Measurements from ENCODE around the gene ANTXR2.

The ANTXR2 gene

DNA sequence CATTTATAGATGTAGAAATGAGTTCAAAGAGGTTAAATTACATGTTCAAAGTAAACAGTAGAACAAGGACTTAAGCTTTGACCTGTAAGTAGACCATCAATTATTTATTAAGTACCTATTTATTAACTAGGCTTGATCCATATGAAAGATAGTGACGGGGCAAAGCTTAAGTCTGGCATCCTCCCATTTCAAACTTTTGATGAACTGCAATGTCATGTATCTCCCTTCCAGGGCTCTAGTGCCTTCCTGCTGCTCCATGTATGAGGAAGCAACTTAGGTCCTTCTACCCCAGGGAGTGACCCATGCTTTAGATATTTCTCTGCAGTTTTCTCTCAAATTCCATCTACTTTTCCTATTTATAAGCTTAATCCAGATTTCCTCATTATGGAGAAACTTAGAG, 31.9 kb upstream of the ANTXR2 start:
- Histone ChIP-seq H3K4me1 (ENCODE audit: insufficient read depth, poor library complexity, severe bottlenecking) (peaks cover 21% of the 10 kb centered on the region), H3K36me3 (ENCODE audit: low read depth) (no peaks in the 10 kb centered on the region), H3K27me3 (ENCODE audit: insufficient read depth, poor library complexity, severe bottlenecking) (no peaks in the 10 kb centered on the region), H3K9me3 (ENCODE audit: severe bottlenecking) (peaks cover 8% of the 10 kb centered on the region), H3K4me3 (ENCODE audit: severe bottlenecking) (no peak overlapping the region), H3K27ac (ENCODE audit: poor library complexity, severe bottlenecking) (no peak overlapping the region)
- TF ChIP-seq, protein P1, sequence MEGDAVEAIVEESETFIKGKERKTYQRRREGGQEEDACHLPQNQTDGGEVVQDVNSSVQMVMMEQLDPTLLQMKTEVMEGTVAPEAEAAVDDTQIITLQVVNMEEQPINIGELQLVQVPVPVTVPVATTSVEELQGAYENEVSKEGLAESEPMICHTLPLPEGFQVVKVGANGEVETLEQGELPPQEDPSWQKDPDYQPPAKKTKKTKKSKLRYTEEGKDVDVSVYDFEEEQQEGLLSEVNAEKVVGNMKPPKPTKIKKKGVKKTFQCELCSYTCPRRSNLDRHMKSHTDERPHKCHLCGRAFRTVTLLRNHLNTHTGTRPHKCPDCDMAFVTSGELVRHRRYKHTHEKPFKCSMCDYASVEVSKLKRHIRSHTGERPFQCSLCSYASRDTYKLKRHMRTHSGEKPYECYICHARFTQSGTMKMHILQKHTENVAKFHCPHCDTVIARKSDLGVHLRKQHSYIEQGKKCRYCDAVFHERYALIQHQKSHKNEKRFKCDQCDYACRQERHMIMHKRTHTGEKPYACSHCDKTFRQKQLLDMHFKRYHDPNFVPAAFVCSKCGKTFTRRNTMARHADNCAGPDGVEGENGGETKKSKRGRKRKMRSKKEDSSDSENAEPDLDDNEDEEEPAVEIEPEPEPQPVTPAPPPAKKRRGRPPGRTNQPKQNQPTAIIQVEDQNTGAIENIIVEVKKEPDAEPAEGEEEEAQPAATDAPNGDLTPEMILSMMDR (IDR thresholded peaks at IDR 0.05; ENCODE audit: poor library complexity, severe bottlenecking), result no peak
- DNase-seq (ENCODE audit: low spot score) (no peak), ATAC-seq (ENCODE audit: low read depth) (no peak)

DNA sequence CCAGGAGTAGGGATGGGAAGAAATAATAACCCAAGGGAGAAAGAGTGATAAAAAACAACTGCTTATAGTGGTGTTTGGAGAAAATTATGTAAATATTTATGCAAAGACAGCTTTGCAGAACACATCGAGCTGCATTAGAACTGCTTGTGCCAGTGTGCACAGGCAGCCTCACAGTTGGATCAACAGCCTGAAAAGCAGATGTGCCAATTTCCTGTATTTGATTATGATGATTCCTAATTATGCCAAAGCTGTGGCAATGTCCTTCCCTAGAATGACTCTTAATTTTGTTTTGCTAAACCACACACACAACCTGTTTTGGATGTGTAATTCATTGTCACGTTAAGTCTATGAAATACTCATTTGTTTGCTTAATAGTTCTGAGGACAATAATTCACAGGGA, 30.6 kb upstream of the ANTXR2 start:
- no peak overlapping the region for H3K27ac ChIP-seq (ENCODE audit: poor library complexity, severe bottlenecking)
- H3K9me3 ChIP-seq (ENCODE audit: severe bottlenecking), result peaks cover 8% of the 10 kb centered on the region

DNA sequence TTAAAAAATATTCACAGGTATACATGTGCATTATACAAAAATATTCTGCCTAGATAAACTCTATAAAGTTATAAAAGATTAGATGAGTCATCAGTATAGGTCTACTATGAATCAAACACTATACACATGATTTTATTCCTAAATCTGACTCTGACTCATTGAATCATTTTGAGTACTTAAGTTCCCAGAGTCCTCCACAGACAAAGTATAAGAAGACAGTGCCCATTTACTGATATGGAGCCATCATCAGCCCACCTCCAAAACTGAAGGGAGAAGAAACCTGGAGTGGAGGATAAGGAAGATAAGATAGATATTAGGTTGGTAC, 28.7 kb upstream of the ANTXR2 start:
- Histone ChIP-seq H3K4me3 (ENCODE audit: severe bottlenecking) (no peak overlapping the region), H3K27me3 (ENCODE audit: insufficient read depth, poor library complexity, severe bottlenecking) (no peaks in the 10 kb centered on the region), H3K36me3 (ENCODE audit: low read depth) (no peaks in the 10 kb centered on the region), H3K27ac (ENCODE audit: poor library complexity, severe bottlenecking) (peak overlapping the region; percentile 33), H3K9me3 (ENCODE audit: severe bottlenecking) (peaks cover under 1% of the 10 kb centered on the region), H3K4me1 (ENCODE audit: insufficient read depth, poor library complexity, severe bottlenecking) (peaks cover 29% of the 10 kb centered on the region)
- DNase-seq (ENCODE audit: low spot score), result no peak
- TF ChIP-seq, protein P1 (IDR thresholded peaks at IDR 0.05; ENCODE audit: poor library complexity, severe bottlenecking), result no peak
- ATAC-seq (ENCODE audit: low read depth), result peak; percentile 85

More for the DNA sequence above, 30.6 kb upstream of the ANTXR2 start:
- DNase-seq (ENCODE audit: low spot score) (no peak), ATAC-seq (ENCODE audit: low read depth) (no peak)
- no peak overlapping the region for H3K4me3 ChIP-seq (ENCODE audit: severe bottlenecking)
- H3K27me3 ChIP-seq (ENCODE audit: insufficient read depth, poor library complexity, severe bottlenecking), result no peaks in the 10 kb centered on the region
- peaks cover 21% of the 10 kb centered on the region for H3K4me1 ChIP-seq (ENCODE audit: insufficient read depth, poor library complexity, severe bottlenecking)
- TF ChIP-seq, protein P1 (IDR thresholded peaks at IDR 0.05; ENCODE audit: poor library complexity, severe bottlenecking), result no peak
- H3K36me3 ChIP-seq (ENCODE audit: low read depth), result no peaks in the 10 kb centered on the region

DNA sequence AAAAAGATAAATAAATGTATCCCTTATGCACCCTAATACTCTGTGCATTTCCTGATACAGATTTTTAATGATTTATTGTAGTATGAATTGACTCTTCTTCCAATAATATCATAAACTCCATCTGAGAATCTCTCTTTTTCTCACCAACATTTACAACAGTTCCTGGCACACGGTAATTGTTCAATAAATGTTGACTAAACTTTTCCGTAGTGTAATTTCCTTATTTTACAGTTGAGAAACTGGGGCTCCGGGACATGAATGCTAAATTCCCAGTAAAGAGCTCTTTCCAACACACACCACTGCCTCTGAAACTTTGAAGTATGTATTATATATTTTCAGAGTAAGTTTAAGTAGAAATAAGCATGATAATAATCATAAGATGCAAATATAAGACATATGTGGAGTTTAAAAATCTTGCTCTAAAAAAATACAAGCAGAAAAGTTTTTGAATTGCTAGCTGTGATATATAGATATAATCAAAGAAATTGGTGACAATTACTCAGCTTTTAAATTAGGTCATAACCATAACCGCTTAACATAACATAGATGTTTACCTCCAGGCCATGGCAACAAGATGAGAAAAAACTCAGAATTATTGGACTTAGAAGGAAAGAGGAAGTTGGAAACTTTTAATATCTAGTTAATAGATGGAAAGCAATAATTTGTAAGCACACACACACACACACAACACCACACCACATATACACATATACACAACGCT, 28.2 kb upstream of the ANTXR2 start:
- H3K27me3 ChIP-seq (ENCODE audit: insufficient read depth, poor library complexity, severe bottlenecking), result no peaks in the 10 kb centered on the region
- DNase-seq (ENCODE audit: low spot score), result no peak
- peak overlapping the region; percentile 33 for H3K27ac ChIP-seq (ENCODE audit: poor library complexity, severe bottlenecking)
- no peaks in the 10 kb centered on the region for H3K36me3 ChIP-seq (ENCODE audit: low read depth)
- no peaks in the 10 kb centered on the region for H3K9me3 ChIP-seq (ENCODE audit: severe bottlenecking)
- TF ChIP-seq, protein P1 (IDR thresholded peaks at IDR 0.05; ENCODE audit: poor library complexity, severe bottlenecking), result no peak
- no peak overlapping the region for H3K4me3 ChIP-seq (ENCODE audit: severe bottlenecking)
- peaks cover 29% of the 10 kb centered on the region for H3K4me1 ChIP-seq (ENCODE audit: insufficient read depth, poor library complexity, severe bottlenecking)
- ATAC-seq (ENCODE audit: low read depth), result peak; percentile 40; the same call in 2 of the 3 replicates

DNA sequence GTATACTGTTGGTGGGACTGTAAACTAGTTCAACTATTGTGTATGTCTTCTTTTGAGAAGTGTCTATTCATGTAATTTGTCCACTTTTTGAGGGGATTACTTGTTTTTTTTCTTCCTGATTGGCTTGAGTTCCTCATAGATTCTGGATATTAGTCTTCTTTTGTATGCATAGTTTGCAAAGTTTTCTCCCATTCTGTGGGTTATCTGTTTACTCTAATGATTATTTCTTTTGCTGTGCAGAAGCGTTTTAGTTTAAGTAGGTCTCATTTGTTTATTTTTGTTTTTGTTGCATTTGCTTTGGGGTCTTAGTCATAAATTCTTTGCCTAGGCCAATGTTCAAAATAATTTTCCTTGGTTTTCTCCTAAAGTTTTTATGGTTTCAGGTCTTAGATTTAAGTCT, 26.6 kb upstream of the ANTXR2 start:
- DNase-seq (ENCODE audit: low spot score) (no peak), ATAC-seq (ENCODE audit: low read depth) (no peak)
- Histone ChIP-seq H3K27me3 (ENCODE audit: insufficient read depth, poor library complexity, severe bottlenecking) (no peaks in the 10 kb centered on the region), H3K4me3 (ENCODE audit: severe bottlenecking) (no peak overlapping the region), H3K4me1 (ENCODE audit: insufficient read depth, poor library complexity, severe bottlenecking) (peaks cover 29% of the 10 kb centered on the region), H3K27ac (ENCODE audit: poor library complexity, severe bottlenecking) (no peak overlapping the region), H3K36me3 (ENCODE audit: low read depth) (no peaks in the 10 kb centered on the region), H3K9me3 (ENCODE audit: severe bottlenecking) (no peaks in the 10 kb centered on the region)
- TF ChIP-seq, protein P1 (IDR thresholded peaks at IDR 0.05; ENCODE audit: poor library complexity, severe bottlenecking), result no peak
